ENCODE results near the gene SP140L.
"Not testable (repeated sequence)": the region's sequence is repeated elsewhere in the genome, so short reads cannot be mapped to it uniquely, and the experiment has no call there.

SP140L gene

GRCh38 chr2:230335461-230335863, 8.5 kb downstream of the SP140L start:
- Histone ChIP-seq H3K27me3 (ENCODE audit: insufficient read depth, low read length) (no peaks in the 10 kb centered on the region), H3K4me3 (ENCODE audit: low read depth, low read length, poor library complexity, severe bottlenecking) (no peak overlapping the region), H3K4me1 (ENCODE audit: insufficient read depth, low read length, severe bottlenecking) (no peaks in the 10 kb centered on the region), H4K20me1 (ENCODE audit: insufficient read depth, low read length) (no peaks in the 10 kb centered on the region), H3K27ac (ENCODE audit: low read depth, low read length, poor library complexity, severe bottlenecking) (no peak overlapping the region), H3K4me2 (ENCODE audit: low read length) (no peak overlapping the region), H3K9me2 (ENCODE audit: low read depth, low read length) (no peaks in the 10 kb centered on the region), H3K36me3 (ENCODE audit: insufficient read depth, low read length) (peaks cover 46% of the 10 kb centered on the region), H2AFZ (ENCODE audit: low read length) (no peak overlapping the region), H3K79me2 (ENCODE audit: insufficient read depth, low read length) (peaks cover 14% of the 10 kb centered on the region), H3F3A (ENCODE audit: insufficient read depth, low read length) (no peaks in the 10 kb centered on the region), H3K9me3 (ENCODE audit: low read length) (peaks cover 7% of the 10 kb centered on the region), H3K9ac (ENCODE audit: low read length) (no peak overlapping the region)
- no peak for TF ChIP-seq EZH2 (IDR thresholded peaks at IDR 0.05; ENCODE audit: borderline replicate concordance, low read length)
- TF ChIP-seq CTCF (IDR thresholded peaks at IDR 0.05; ENCODE audit: low read length) = no peak

GRCh38 chr2:230335864-230336506, 9.0 kb downstream of the SP140L start:
- H3K9me3 ChIP-seq (ENCODE audit: low read length) = peaks cover 7% of the 10 kb centered on the region

GRCh38 chr2:230341936-230342528, 15.0 kb downstream of the SP140L start:
- not testable (repeated sequence) for H3K4me1 ChIP-seq (ENCODE audit: insufficient read depth, low read length, severe bottlenecking); H3F3A ChIP-seq (ENCODE audit: insufficient read depth, low read length); H3K9me2 ChIP-seq (ENCODE audit: low read depth, low read length); H3K4me2 ChIP-seq (ENCODE audit: low read length); H4K20me1 ChIP-seq (ENCODE audit: insufficient read depth, low read length); H3K79me2 ChIP-seq (ENCODE audit: insufficient read depth, low read length); H2AFZ ChIP-seq (ENCODE audit: low read length); H3K27ac ChIP-seq (ENCODE audit: low read depth, low read length, poor library complexity, severe bottlenecking); H3K9ac ChIP-seq (ENCODE audit: low read length); H3K9me3 ChIP-seq (ENCODE audit: low read length); H3K4me3 ChIP-seq (ENCODE audit: low read depth, low read length, poor library complexity, severe bottlenecking); H3K27me3 ChIP-seq (ENCODE audit: insufficient read depth, low read length)
- peaks cover 11% of the 10 kb centered on the region; the same call in 1 of the 2 replicates for H3K36me3 ChIP-seq (ENCODE audit: insufficient read depth, low read length)

More at GRCh38 chr2:230335864-230336506, 9.0 kb downstream of the SP140L start:
- H3K79me2 ChIP-seq (ENCODE audit: insufficient read depth, low read length) = peaks cover 13% of the 10 kb centered on the region
- no peaks in the 10 kb centered on the region for H3K27me3 ChIP-seq (ENCODE audit: insufficient read depth, low read length)
- no peaks in the 10 kb centered on the region for H3K9me2 ChIP-seq (ENCODE audit: low read depth, low read length)
- no peak overlapping the region for H2AFZ ChIP-seq (ENCODE audit: low read length)
- H4K20me1 ChIP-seq (ENCODE audit: insufficient read depth, low read length) = no peaks in the 10 kb centered on the region
- H3K4me2 ChIP-seq (ENCODE audit: low read length) = no peak overlapping the region
- H3K4me1 ChIP-seq (ENCODE audit: insufficient read depth, low read length, severe bottlenecking) = no peaks in the 10 kb centered on the region
- TF ChIP-seq EZH2 (IDR thresholded peaks at IDR 0.05; ENCODE audit: borderline replicate concordance, low read length) (no peak), CTCF (IDR thresholded peaks at IDR 0.05; ENCODE audit: low read length) (no peak)
- H3F3A ChIP-seq (ENCODE audit: insufficient read depth, low read length) = no peaks in the 10 kb centered on the region
- peaks cover 42% of the 10 kb centered on the region for H3K36me3 ChIP-seq (ENCODE audit: insufficient read depth, low read length)
- H3K9ac ChIP-seq (ENCODE audit: low read length) = no peak overlapping the region
- no peak overlapping the region for H3K4me3 ChIP-seq (ENCODE audit: low read depth, low read length, poor library complexity, severe bottlenecking)
- no peak overlapping the region for H3K27ac ChIP-seq (ENCODE audit: low read depth, low read length, poor library complexity, severe bottlenecking)

GRCh38 chr2:230343041-230343624, 16.1 kb downstream of the SP140L start:
- H3K4me2 ChIP-seq (ENCODE audit: low read length); H3K9ac ChIP-seq (ENCODE audit: low read length); H3K9me2 ChIP-seq (ENCODE audit: low read depth, low read length); H2AFZ ChIP-seq (ENCODE audit: low read length); H3K9me3 ChIP-seq (ENCODE audit: low read length); H3K79me2 ChIP-seq (ENCODE audit: insufficient read depth, low read length); H3K27ac ChIP-seq (ENCODE audit: low read depth, low read length, poor library complexity, severe bottlenecking); H3F3A ChIP-seq (ENCODE audit: insufficient read depth, low read length); H3K4me3 ChIP-seq (ENCODE audit: low read depth, low read length, poor library complexity, severe bottlenecking); H4K20me1 ChIP-seq (ENCODE audit: insufficient read depth, low read length); H3K27me3 ChIP-seq (ENCODE audit: insufficient read depth, low read length); H3K4me1 ChIP-seq (ENCODE audit: insufficient read depth, low read length, severe bottlenecking): not testable (repeated sequence)
- peaks cover 11% of the 10 kb centered on the region; the same call in 1 of the 2 replicates for H3K36me3 ChIP-seq (ENCODE audit: insufficient read depth, low read length)
